Retinal pigment epithelial cell (primary cell): Measurements from ENCODE around the gene ATF6.

ENCODE experiments used
- DNase-seq: peaks from one replicate; pipeline ENCODE4 v3.0.0-alpha.2; 2010; ENCODE audit warnings: low read depth
- H3K4me3 ChIP-seq: 2 replicates; pipeline ENCODE4 v1.5.1; 2011; ENCODE audit warnings: mild to moderate bottlenecking, low read length, control low read depth, moderate library complexity
- TF ChIP-seq, protein P1 (sequence below): conservative IDR thresholded peaks from 2 replicates; pipeline ENCODE4 v1.5.1; 2011; ENCODE audit warnings: low read depth, low read length, control low read depth, inconsistent platforms

Gene ATF6

GRCh38 chr1:161983725-161984124 is 217.6 kb downstream of the ATF6 start:
- no peak for DNase-seq
- TF ChIP-seq, protein P1, sequence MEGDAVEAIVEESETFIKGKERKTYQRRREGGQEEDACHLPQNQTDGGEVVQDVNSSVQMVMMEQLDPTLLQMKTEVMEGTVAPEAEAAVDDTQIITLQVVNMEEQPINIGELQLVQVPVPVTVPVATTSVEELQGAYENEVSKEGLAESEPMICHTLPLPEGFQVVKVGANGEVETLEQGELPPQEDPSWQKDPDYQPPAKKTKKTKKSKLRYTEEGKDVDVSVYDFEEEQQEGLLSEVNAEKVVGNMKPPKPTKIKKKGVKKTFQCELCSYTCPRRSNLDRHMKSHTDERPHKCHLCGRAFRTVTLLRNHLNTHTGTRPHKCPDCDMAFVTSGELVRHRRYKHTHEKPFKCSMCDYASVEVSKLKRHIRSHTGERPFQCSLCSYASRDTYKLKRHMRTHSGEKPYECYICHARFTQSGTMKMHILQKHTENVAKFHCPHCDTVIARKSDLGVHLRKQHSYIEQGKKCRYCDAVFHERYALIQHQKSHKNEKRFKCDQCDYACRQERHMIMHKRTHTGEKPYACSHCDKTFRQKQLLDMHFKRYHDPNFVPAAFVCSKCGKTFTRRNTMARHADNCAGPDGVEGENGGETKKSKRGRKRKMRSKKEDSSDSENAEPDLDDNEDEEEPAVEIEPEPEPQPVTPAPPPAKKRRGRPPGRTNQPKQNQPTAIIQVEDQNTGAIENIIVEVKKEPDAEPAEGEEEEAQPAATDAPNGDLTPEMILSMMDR = no peak
- H3K4me3 ChIP-seq = no peak overlapping the region

- TF ChIP-seq, protein P1 = no peak
- DNase-seq = no peak
- H3K4me3 ChIP-seq = no peak overlapping the region
These were observed 219.2 kb downstream of the ATF6 start for GRCh38 chr1:161985301-161985822.

DNA sequence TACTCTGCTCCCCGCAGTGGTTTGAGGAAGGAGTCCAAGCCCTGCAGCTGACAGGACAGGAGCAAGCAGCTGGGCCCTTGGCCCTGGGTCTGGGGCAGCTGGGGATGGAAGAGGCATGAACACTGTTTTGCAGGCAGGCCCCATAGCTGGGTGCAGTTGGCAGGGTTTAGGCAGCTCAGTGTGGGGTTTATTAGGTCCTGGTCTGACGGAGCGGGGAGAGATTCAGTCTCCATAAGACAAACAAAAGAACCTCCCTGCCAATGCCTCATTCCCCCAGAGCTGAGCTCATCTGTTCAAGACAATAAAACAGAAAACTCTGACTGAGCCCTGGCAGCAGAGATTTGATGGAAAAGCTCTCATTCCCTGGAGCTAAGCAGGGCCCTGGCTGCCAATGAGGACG is 220.2 kb downstream of the ATF6 start:
- DNase-seq = no peak
- no peak overlapping the region for H3K4me3 ChIP-seq
- TF ChIP-seq, protein P1 = no peak

DNA sequence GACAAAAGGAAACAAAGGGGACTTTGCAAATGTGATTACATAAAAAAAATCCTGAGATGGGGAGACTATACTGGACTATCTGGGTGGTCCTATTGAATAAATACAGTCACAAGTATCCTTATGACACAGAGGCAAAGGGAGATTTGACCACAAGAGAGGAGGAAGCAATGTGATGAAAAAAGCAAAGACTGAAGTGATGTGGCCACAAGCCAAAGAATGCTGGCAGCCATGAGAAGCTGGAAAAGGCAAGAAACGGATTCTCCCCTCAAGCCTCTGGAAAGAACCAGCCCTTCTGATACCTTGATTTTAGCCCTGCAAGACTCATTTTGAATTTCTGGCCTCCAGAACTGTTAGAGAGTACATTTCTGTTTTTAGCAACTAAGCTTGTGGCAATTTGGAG is 221.2 kb downstream of the ATF6 start:
- TF ChIP-seq, protein P1 = no peak

DNA sequence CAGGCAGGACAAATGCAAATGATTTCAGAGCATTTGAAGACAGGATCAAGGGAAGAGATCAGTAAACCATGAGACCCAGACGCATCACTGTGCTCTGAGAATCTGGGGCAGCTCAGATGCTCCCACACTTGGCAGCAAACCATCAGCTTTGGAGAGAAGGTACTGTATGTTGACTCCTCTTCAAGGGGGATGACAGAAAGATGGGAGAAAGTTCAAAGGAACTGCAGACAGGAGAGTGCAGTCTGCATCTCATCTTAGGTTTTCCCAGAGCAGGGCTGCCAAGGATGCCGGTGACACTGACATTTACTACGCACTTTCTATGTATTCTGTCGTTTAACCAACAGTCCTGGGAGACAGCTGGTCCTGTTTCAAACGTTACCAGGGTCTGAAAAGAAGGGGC is 221.8 kb downstream of the ATF6 start:
- no peak for DNase-seq
- TF ChIP-seq, protein P1 = no peak
- no peak overlapping the region for H3K4me3 ChIP-seq

More for the DNA sequence above, 221.2 kb downstream of the ATF6 start:
- no peak overlapping the region for H3K4me3 ChIP-seq
- no peak for DNase-seq

- H3K4me3 ChIP-seq = no peak overlapping the region
- TF ChIP-seq, protein P1 = no peak
- no peak for DNase-seq
These were observed 222.3 kb downstream of the ATF6 start for GRCh38 chr1:161988413-161988812.

- TF ChIP-seq, protein P1 = no peak
- no peak overlapping the region for H3K4me3 ChIP-seq
These were observed 223.0 kb downstream of the ATF6 start for GRCh38 chr1:161989108-161989507.

More at GRCh38 chr1:161989108-161989507, 223.0 kb downstream of the ATF6 start:
- no peak for DNase-seq
